ENCODE measurements around the gene ST3GAL6.

ST3GAL6 gene, protein sequence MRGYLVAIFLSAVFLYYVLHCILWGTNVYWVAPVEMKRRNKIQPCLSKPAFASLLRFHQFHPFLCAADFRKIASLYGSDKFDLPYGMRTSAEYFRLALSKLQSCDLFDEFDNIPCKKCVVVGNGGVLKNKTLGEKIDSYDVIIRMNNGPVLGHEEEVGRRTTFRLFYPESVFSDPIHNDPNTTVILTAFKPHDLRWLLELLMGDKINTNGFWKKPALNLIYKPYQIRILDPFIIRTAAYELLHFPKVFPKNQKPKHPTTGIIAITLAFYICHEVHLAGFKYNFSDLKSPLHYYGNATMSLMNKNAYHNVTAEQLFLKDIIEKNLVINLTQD

DNA sequence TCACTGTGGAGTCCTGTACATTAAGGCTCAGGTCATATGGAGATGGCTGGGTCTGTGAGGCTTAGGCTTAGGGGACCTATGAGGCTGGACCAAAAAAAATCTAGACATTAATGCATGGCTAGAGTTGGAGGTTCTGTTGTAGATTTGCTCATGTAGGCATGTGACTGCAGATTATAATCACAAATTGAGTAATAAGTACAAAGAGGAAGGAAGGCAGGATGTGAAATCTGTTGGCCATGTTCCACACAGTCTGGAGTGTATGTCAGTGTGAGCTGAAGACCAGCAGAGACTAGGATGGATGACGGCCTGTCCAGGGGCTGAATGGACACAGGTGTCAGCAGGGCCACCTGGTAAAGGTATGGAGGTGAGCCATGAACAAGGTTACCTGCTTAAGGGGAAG is at the start of gene ST3GAL6:
ST3GAL6 (plus strand) TSS at position 265 of the 400 bp plus-strand sequence. CDS start 5,101 bp downstream, outside the sequence.
- DNase-seq (ENCODE audit: extremely low read depth in 1 of 2, low read depth in 1 of 2) = no peak

DNA sequence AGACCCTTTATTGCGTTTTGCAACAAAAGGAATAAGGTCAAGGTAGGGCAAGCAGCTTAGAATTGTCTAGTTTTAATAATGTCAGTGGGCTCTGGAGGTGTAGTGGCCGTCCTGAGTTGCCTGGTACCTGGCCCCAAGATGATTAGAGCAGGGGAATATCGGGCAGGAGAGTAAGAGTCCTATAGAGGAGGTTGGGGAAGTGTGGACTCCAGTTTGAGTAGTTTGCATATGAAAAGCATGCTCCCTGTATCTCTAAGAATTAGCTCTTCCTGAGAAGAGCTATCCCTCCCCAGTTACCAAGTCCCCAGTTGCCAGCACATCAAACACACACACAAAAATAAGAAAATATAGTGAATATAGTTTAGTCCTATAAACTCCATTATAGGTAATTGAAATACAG is 49.2 kb upstream of the ST3GAL6 start:
- DNase-seq (ENCODE audit: extremely low read depth in 1 of 2, low read depth in 1 of 2) = no peak

DNA sequence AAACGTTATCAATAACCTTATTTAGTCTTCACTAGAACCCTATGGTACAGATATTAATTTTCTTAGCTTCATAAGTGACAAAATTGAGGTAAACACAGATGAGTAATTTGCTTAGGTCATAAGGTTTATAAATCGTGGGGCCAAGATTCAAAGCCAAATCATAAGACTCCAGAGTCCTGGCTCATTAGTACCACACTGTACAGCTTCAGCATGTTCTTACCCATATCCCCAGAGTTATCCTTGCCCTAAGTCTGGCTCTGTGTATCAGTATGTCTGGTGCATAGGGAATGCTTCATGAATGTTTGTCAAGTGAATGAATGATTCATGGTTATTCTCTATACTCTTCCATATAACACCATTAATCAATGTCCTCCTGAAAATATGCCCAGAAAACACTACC is 45.6 kb upstream of the ST3GAL6 start:
- no peak for DNase-seq (ENCODE audit: extremely low read depth in 1 of 2, low read depth in 1 of 2)

DNA sequence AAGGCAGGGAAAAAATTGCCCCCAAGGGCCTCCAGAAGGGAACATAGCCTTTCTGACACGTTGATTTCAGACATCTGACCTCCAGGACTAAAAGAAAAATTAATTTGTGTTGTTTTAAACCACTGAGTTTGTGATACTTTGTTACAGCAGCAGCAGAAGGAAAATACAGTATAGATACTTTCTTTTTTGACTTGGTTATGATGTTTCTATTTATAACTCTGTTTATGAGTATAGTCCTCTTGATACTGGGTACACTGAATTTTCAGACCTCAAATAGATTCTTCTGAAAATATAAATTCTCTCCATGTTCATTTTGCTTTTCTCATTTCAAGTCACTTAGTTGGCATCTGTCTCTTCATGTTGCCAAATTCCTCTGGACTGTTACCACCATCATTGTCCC is 44.4 kb upstream of the ST3GAL6 start:
- no peak for DNase-seq (ENCODE audit: extremely low read depth in 1 of 2, low read depth in 1 of 2)

DNA sequence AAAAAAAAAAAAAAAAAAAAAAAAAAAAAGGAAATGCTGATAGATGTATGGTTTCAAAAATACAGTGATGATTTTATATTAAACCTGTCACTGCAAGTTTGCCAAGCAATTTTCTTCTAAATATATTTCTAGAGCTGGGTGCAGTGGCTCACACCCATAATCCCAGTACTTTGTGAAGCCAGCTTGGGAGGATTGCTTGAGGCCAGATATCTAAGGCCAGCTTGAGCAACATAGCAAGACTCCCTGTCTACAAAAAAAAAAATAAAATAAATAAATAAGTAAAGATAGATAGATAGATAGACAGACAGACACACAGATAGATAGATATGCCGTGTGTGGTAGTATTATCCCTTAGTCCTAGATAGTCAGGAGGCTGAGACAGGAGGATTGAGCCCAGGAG is 41.4 kb upstream of the ST3GAL6 start:
- no peak for DNase-seq (ENCODE audit: extremely low read depth in 1 of 2, low read depth in 1 of 2)

DNA sequence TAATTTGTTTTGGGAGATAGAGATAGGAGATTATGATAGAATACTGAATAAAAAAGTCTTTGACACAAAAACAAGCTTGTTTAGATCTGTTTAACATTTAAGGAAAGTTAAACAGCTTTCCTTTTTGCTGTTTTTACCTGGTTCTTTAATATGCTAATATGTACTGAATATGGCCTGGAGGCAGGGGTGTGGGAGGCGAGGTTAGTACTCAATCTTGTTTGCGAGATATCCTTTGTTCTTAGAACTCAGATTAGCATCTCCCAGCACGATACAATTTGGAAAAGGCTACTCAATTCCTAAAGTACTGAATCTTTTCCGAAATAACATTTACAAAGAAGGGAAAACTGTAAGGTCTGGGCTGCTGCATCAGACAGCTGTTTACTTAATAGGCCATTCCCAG is 40.8 kb upstream of the ST3GAL6 start:
- DNase-seq (ENCODE audit: extremely low read depth in 1 of 2, low read depth in 1 of 2) = no peak

DNA sequence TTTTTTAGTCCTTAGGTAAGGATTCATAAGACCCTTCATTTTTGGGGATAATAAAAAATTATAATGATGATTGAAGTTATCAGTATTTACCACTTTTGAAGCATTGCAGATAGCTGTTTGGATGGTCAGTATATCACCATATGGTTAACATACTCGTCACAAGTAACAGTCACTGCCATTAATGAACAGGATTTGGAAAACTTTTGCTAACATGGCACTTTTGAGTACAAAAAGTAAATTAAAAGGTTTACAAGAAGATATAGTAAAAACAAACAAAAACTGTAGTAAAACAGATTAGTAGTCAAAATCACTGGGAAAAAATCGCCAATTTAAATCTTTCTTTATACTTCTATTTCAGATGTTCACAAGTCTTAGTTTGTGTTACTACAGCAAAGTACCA is 37.8 kb upstream of the ST3GAL6 start:
- no peak for DNase-seq (ENCODE audit: extremely low read depth in 1 of 2, low read depth in 1 of 2)

DNA sequence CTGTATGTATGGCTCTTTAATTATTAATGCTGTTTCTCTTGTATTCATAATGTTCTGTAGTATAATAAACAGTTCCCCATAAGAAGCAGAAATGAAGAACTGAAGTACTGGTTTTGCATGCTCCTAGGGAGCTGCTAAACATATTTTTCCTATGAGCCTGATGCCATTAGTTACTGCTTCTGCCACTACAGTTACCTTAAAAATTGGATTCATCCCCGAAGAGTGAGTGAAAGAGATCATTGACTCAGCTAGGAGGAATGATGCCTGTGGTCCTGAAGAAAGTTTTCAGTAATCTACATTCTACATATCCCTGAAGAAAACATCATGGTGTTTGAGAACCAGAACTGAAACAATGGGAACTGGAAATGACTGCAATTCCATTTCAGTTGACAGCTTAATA is 37.1 kb upstream of the ST3GAL6 start:
- DNase-seq (ENCODE audit: extremely low read depth in 1 of 2, low read depth in 1 of 2) = no peak

DNA sequence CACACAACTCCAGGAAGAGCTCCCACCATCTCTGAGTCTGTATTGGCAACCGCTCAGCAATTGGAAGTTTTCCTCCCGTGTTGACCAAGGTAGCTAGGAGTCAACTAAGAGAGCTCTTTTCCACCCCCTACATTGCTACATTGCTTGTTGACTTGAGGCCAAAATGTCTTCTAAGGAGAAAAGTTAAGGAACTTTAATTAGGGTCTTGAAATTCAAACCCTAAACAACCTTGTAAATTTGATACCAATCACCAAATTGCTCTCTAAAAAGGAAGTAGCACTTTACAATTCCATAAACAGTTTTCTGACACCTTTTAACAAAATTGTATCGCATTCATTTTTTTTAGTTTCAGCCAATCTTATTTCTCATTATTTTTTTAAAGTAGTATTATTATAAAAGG is 35.5 kb upstream of the ST3GAL6 start:
- DNase-seq (ENCODE audit: extremely low read depth in 1 of 2, low read depth in 1 of 2) = no peak

DNA sequence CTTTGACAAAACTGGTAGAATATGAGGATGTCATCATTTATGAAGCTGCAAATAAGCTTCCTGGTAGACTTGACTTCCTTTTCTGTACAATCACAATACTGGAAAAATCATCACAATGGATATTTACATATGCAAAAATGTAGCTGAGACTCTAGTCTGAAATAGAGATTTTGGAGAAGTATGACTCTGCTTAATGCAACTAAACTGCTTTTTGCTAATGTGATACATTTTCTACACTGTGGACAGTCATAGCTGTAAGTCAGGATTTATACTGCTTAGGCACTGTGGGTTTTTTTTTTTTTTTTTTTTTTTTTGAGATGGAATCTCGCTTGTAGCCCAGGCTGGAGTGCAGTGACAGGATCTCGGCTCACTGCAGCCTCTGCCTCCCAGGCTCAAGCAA is 34.5 kb upstream of the ST3GAL6 start:
- no peak for DNase-seq (ENCODE audit: extremely low read depth in 1 of 2, low read depth in 1 of 2)

DNA sequence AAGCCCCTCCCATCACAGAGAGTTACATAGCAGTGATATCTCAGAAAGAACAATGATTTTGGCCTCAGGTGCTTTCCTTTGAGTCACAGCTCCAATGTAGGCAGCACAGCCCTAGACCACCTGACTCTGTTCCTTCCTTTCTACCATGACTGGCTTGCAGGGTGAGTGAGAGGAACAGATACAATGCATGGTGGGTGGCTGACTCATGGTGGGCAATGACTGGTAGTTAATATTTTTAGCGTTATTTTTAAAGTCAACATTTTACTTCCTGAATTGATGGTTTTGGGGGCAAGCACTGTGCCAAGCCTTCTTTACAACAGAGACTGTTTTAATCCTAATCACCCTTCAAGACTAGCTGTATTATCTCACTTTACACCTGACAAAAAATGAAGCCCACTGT is 32.8 kb upstream of the ST3GAL6 start:
- DNase-seq (ENCODE audit: extremely low read depth in 1 of 2, low read depth in 1 of 2) = peak in 1 of 2 donors; percentile 8

DNA sequence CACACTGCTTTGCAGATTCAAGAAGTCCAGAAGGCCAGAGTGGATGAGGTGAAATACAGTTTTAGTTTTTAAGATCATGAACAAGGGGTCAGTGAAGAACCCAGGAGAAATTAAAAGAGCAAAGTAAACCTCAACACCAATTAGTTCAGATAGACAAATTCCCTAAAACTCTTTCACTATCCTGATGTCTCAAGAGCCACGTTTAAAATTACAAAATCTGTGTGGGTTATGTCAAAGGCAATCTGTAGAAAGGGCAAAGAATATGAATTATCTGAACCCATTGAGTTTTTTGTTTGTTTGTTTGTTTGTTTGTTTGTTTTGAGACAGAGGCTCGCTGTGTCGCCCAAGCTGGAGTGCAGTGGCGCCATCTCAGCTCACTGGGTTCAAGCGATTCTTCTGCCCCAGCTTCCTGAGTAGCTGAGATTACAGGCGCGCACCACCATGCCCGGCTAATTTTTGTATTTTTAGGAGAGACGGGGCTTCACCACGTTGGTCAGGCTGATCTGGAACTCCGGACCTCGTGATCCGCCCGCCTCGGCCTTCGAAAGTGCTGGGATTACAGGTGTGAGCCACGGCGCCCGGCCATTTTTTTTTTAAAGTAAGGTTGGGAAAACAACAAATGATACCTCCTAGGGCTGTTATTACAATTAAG is 32.1 kb upstream of the ST3GAL6 start:
- DNase-seq (ENCODE audit: extremely low read depth in 1 of 2, low read depth in 1 of 2) = no peak

DNA sequence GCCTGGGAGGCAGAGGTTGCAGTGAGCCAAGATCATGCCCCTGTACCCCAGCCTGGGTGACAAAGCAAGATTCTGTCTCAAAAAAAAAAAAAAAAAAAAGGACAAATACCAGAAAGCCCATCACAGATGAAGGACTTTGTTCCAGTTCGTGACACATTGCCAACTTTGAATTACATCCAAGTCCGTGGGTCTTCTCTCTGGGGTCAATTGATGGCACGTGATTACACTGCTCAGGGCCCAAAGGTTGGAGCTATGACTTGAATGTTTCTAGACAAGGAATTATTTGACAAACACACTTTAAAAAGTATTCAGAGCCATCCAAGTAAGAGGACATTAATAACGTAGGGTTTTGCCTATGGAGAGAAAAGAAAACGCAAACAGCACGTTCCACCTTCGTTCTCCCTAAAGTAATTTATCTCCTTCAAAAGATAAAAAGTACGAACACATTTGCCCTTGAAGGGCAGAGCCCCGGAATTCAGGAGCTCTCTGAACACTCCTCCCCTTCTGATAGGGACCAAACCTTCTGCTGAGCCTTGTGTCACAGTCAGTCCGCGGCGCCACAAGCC is 31.3 kb upstream of the ST3GAL6 start:
- no peak for DNase-seq (ENCODE audit: extremely low read depth in 1 of 2, low read depth in 1 of 2)

DNA sequence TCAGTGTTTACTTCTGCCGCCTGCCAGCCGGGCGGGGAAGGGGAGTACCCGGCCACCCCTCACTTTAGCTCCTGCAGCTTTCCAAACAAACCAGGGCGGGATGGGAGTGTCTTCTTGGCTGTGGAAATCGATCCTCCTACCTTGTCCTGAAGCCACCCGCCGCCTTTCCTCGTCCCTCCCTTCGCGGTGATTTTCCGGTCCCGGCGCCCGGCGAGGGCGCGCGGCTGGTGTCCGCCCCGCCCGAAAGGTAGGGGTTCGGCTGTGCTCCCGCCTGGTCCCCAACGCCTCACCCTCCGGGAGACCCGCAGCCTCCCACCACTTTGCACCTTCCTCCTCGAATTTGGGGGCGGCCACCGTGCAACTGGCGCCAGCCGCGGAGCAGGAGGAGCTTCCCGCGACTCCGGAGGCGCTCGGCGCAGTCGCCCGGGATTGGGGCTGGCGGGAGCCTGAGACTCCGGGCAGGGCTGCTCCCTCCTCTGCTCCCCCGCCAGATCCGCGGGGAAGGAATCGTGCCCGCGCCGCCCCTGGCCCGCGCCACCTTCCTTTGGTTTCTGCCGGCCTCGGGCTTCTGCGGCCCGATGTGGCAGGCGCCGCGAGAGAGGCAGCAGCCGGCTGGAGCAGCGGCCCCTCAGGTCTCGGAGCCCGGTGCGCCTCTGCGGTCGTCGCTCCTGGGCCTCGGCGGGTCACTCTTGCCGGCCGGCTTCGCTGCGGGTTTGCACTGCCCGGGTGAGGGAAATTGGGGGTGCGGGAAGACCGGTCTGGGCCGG is 30.7 kb upstream of the ST3GAL6 start:
- no peak for DNase-seq (ENCODE audit: extremely low read depth in 1 of 2, low read depth in 1 of 2)

DNA sequence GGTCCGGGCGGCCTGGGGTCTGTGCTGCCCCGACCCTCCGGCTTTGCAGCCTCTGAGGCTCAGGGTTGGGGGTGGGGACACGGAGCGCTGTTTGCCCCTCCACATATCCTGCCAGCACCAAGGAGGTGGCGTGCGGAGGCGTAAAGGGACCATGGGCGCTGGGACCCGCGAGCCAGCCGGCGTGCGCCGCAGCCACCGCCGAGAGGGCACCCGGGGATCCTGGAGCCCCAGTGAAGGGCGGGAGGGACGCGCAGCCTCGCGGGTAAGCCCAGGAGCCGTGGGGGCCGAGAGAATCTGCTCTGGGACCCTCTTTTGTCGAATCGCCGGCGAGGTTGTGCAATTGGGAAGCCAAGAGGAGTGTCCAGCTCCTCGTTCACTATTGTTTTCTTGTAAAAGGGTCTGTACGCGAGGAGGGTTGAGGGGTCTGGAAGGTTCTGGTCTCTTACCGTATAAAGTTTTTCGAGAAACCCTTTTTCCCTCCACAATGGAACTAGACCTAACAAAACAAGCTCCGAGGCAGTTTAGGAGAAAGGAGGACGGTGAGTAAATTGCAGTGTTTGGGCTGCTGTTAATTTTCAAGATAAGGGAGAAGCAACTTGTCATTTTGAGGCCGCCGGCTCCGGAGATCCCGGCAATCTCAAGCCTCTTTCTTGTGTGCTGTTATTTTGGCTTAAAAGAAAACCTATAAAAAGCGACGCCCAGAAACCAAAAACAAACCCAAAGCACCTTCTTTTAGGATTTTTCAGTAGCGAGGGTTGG is 29.9 kb upstream of the ST3GAL6 start:
- no peak for DNase-seq (ENCODE audit: extremely low read depth in 1 of 2, low read depth in 1 of 2)

DNA sequence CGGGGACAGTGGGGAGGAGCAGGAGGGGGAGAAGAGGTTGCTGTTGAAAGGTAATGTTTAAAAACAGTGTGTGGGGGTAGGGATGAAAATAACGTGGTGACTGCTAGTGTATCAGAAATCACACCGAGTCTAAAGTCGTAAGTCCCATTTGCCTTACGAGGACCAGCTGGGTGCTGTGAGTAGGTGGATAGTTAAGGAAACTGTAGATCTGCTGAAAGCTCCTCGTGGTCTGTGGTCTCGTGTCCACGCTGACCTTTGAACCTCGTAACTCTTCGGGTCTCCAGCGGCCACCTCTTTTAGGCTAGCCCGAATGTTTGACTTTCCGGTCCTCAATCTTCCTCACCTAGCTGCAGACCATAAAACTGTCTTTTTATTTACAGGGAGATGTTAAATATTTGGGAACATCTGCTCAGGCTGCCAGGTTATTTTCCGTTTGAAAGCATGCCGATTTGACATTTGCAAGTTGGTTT is 29.3 kb upstream of the ST3GAL6 start:
- DNase-seq (ENCODE audit: extremely low read depth in 1 of 2, low read depth in 1 of 2) = no peak

DNA sequence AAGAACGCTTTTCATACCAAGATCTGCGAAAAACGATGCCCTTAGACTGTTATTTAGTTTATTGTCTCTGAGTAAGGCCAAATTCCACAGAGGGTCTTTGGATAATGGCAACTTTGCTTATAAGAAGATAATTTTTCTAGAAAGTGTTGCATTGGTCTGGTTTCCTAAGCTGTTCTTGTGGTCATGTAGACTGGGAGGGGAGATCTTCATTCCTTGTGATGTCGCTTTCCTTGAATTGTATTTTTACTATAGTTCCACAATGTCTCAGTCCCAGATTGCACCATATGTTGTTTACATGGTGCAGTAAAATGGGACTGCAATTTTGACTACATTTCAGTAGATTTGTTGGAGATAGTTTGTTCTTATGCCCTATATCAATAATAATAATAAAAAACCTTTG is 28.8 kb upstream of the ST3GAL6 start:
- DNase-seq (ENCODE audit: extremely low read depth in 1 of 2, low read depth in 1 of 2) = no peak

DNA sequence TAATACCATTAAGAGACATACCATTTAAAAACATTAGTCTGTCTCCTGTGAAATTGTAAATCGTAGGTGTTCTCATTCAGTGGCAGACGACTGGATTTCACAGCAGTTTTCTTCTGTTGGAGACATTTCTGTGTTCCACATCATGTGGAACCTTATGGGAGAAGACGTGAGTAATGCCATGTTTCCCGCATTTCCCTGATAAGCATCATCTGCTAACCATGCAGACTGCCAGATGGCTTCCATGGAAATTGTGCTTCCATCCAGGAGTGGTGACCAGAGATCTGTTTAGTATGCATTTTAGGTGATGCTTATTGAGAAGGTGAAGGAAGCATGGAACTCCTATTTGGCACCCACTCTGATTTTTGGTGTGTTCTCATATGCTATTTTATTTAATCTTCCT is 28.4 kb upstream of the ST3GAL6 start:
- no peak for DNase-seq (ENCODE audit: extremely low read depth in 1 of 2, low read depth in 1 of 2)

DNA sequence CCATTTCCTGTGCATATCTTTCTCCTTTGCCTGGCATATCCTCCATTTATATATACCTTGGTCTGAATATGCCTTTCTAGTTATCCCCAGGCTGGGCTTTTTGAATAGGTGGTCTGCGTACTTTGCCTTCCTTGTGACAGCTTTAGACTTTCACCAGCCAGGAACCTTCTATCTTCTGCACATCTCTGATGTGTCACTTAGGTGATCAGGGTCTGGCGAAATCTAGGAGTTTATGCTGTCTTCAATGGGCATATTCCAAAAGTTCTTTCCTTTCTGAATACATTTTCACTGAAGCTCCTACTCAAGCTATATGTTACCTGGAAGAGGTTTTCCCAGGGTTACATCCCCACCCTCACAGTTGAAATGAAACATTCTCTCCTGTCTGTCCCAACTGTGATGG is 27.8 kb upstream of the ST3GAL6 start:
- DNase-seq (ENCODE audit: extremely low read depth in 1 of 2, low read depth in 1 of 2) = no peak

DNA sequence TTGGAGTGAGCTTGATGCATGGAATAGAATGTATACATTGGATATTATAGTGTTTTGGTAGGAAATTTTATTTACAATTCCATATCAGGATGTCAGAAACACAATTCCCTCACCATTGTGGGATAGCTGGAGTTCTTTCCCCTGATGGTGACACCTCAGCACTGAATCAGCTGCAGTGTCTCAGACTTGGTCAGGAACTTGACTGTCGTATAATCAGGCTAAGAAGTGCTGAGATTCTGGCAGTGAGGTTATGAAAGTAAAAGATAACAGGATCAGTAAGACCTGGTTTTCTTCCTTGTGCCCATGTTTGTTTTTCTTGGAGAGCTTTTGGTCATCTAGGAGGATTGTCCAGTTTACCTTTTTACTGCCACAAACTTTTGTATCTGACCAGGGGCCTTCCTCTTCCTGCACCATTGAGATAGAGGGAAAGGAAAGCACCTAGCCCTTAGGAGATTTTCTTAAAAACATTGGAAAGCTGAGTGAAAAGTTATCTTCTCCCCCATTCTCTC is 27.3 kb upstream of the ST3GAL6 start:
- DNase-seq (ENCODE audit: extremely low read depth in 1 of 2, low read depth in 1 of 2) = no peak

DNA sequence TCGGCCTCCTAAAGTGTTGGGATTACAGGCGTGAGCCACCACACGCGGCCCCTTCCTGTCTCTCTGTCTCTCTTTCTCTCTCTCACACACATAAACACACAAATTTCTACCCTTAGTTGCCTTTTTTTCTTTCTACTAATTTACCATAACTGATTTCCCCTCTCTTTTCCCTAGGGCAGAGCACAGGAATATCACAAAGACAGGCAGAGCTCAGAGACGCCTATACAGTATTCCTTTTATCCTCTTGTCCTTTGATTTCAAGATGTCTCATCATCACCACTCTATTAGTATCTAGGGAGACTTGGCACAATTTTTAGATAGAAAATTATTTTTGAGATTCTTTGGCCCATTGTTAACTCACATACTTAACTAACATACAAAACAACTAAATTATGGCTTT is 25.8 kb upstream of the ST3GAL6 start:
- DNase-seq (ENCODE audit: extremely low read depth in 1 of 2, low read depth in 1 of 2) = no peak
